Stimulated activated CD8-positive, alpha-beta memory T cell treated with anti-CD3 and anti-CD28 coated beads, Interleukin-12 subunit alpha, Interleukin-12 subunit beta, amount 100 ng/mL, for 24 hours (primary cell): ENCODE results near the gene CPN1.

Source experiments
- DNase-seq: peaks from one replicate; pipeline ENCODE4 v3.0.0-alpha.2; 2020; ENCODE audit errors: extremely low read depth

Gene CPN1

DNA sequence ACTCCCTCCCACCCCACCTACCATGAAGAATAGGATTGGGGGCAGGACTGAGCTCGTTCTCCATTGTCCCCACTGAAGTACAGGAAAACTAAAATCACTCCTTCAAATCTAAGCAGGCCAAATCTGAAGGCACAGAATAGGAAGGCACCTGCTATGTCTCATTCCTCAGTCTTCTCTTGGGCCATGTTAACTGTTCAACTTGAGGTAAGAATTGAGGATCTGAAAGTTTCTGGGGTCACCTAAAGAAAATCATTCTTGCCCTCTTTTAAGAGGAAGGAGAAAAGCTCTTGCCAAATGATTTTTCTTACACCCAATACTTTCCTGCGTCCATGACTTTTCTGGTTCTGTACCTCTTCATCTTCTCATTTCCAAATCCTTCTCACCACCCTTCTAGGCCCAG, 4.9 kb downstream of the CPN1 start:
- DNase-seq, result no peak

DNA sequence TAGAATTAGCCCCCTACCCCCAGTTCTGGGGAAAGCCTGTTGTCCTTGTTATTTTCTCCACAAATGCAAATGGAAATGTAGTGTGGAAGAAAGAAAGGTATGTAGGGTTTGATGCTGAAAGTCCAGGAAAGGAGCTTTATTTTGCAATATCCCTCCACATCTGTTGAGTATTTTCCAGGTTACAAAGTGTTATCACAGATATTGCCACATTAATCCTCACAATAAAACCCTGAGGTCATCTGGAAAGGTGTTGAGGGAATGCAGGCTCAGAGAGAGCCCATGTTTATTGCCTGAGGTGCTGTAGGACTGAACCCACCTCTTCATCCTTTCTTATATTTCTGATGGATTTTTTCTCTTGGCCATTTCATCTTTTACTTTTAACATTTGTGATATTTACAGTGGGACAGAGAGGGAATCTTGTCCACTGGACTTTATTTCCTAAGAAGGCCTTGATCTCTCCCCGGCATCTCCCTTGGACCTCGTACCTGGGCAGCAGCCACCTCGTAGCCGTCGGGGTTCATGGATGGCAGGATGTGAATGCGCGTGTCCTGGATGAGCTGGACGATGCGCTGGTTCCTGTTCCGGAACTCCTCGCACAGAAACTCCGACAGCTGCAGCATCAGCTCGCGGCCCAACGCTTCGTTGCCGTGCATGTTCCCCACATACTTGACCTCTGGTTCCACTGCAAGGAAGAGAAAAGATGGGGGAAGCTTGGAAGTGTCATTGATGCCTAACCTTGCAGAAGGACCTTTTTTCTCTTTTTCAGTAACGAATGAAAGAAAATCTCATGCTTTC, 6.0 kb downstream of the CPN1 start:
- no peak for DNase-seq

DNA sequence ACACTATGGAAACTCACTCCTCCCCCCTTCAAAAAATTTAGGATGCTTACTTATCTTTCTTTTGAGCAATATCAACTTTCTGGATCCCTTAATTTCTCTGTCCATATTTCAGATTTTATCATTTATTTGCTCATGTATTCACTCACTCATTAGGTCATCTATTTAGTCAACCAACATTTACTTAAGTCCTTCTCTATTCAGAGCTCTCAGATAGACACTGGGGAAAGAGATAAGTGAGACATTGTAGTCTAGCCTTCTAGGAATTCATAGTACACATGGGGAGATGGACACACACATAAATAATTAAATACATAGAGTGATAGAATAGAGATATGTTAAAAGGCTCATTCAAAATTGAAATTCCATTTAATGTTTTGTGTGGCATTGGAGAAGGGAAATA, 9.2 kb downstream of the CPN1 start:
- DNase-seq, result no peak

- DNase-seq, result no peak
Observed at GRCh38 chr10:100071529-100071928, 10.1 kb downstream of the CPN1 start.

DNA sequence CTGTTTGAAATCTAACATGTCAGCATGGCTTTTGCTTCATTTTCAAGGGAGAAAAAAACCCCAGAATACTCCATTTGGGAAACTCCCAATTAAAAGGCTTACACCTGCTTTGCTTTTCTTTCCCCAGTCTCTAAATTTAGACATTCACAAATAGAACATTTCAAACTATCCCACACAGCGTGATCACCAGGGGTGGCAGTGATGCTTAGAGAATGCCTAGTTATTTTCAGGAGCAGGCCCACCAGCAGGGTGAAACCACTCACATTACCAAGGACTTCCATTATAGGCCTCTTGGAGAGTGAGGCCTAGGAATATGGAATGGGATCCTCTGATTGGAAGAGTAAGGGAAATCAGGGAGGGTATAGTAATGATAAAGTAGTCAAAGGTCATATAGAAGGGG, 14.2 kb downstream of the CPN1 start:
- no peak for DNase-seq

- DNase-seq, result no peak
Observed at GRCh38 chr10:100065084-100065660, 16.5 kb downstream of the CPN1 start.

GRCh38 chr10:100061401-100061800, 20.3 kb downstream of the CPN1 start:
- no peak for DNase-seq

DNA sequence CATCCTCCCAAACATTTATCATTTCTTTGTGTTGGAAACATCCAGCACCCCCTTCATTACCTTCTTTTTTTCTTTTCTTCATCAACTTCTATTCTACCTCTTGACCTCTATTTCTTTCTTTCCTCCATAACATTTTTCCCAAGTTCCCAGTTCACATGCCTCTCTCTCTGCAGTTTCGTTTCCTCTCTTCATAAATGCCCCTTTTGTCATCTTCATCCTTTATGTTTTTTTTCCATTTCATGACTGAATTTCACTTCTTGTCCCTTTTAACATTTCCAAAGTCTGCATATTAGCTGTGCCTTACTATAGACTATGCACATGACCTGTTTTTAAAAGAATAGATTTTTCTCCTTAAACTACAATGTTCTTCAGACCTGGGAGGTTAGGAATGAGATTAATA, 23.7 kb downstream of the CPN1 start:
- DNase-seq, result no peak

- no peak for DNase-seq
Observed at GRCh38 chr10:100053686-100054460, 27.8 kb downstream of the CPN1 start.

DNA sequence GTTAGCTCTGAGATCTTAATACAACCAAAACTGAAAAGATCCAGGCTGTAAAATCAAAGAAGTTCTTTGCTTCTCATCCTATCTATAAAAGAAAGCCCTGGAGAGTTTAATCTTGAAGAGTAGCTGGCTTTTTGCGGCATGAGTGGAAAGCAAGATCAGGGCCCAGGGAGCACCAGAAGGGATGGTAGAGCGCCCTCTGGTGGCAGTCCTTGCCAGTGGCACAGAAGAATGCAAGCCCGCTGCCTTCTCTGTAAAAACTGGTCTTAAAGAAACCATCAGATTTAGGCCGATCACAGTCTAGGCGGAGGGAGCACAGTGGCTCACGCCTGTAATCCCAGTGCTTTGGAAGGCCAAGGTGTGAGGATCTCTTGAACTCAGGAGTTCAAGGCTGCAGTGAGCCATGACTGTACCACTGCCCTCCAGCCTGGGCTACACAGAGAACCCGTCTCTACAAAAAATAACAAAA, 35.6 kb downstream of the CPN1 start:
- DNase-seq, result peak; percentile 36

GRCh38 chr10:100045592-100045991, 36.1 kb downstream of the CPN1 start:
- DNase-seq, result no peak

- no peak for DNase-seq
Observed at GRCh38 chr10:100043796-100044195, 37.9 kb downstream of the CPN1 start.

GRCh38 chr10:100043344-100043743, 38.3 kb downstream of the CPN1 start:
- no peak for DNase-seq

DNA sequence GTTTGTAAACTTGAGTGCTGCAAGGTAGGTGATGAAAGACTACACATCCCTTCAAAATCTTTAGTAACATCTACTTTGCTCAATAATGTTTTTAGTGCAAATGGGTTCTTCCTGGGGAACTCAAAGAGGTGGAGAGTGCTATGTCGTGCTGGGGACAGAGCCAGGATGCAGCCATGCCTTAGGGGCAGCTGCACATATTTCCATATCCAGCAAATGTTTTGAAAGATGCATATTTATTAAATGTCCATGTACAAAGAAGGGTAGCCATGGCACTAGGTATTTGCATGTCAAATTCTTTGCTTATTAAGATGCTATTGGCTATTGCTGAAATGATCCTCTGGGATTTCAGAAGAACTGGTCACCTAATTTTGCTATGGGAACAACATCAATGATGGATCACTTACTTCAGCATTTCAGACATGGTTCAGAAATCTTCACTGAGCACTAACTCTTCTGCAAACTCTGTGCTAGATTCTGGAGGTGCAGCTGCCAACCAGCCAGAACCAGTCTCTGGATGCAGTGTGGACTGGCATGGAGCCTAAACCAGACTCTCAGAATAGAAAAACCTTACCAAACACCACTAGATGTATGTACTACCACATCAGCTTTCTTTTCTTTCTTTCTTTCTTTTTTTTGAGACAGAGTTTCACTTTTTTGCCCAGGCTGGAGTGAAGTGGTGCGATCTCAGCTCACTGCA, 40.2 kb downstream of the CPN1 start:
- no peak for DNase-seq

DNA sequence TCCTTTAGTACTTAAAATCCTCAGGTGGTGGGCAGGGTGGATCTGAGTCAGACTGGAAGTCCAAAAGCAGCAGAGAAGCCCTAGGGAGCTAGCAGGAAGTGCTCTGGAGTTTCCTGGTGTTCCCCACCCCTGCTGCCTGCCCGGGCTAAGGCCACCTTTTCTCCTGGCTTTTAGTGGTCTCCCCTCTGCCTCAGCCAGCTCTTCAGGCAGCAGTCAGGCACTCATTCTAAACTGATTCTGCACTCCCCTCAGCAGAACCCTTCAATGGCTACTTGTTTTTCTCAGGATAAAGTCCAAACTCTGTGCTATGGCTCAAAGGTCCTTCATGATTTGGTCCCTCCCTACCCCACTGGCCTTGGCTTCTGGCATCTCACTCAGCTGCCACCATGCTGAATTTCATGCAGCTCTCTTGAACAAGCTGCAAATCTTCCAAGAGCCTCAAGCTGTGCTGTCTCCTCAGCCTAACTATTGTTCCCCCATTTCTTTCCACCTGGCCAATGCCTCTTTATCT, 43.1 kb downstream of the CPN1 start:
- no peak for DNase-seq

GRCh38 chr10:100037758-100038315, 43.8 kb downstream of the CPN1 start:
- no peak for DNase-seq

DNA sequence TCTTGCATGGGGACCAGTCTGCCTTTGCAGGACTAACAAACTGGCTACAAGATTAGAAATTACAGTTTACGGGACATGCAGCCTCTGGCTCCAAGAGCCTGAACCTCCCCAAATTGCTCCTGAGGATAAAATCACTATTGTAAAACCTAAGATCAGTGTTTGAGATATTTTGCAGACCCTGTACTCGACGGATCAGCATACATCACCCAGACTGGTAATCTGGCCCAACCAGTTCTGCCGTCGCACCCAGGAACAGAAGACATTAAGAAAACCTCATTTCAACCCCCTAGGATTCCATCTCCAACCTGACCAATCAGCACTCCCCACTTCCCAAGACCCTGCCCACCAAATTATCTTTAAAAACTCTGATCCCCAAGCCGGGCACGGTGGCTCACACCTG, 44.8 kb downstream of the CPN1 start:
- no peak for DNase-seq

GRCh38 chr10:100033766-100034418, 47.8 kb downstream of the CPN1 start:
- DNase-seq, result no peak

DNA sequence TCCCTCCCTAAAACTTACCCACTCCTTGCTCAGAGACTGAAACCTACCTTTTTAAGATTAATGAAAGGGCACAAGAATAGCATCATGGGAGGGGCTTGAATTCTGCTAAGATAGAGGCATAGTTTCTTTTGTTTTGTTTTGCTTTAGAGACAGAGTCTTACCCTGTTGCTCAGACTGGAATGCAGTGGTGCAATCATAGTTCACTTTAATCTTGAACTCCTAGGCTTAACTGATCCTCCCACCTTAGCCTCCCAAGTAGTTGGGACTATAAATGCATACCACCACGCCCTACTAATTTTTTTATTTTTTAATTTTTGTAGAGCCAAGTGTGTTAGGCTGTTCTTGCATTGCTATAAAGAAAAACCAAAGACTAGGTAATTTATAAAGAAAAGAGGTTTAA, 54.3 kb downstream of the CPN1 start:
- DNase-seq, result no peak

GRCh38 chr10:100025576-100025975, 56.1 kb downstream of the CPN1 start:
- no peak for DNase-seq

DNA sequence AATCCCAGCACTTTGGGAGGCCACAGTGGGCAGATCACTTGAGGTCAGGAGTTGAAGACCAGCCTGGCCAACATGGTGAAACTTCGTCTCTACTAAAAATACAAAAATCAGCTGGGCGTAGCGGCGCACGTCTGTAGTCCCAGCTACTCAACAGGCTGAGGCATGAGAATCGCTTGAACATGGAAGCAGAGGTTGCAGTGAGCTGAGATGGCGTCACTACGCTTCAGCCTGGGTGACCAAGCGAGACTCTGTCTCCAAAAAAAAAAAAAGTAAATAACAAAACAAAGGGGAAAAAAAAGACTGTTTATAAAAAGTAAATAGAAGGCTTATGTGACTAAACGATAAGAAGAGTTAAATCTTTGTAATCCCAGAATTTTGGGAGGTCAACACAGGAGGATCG, 56.9 kb downstream of the CPN1 start:
- no peak for DNase-seq
